ENCODE data around the gene TACC2.
A peak's percentile ranks its signal among the peaks of the same experiment; 100 is the strongest.
"Not testable (repeated sequence)": the region's sequence is repeated elsewhere in the genome, so short reads cannot be mapped to it uniquely, and the experiment has no call there.

The TACC2 gene

DNA sequence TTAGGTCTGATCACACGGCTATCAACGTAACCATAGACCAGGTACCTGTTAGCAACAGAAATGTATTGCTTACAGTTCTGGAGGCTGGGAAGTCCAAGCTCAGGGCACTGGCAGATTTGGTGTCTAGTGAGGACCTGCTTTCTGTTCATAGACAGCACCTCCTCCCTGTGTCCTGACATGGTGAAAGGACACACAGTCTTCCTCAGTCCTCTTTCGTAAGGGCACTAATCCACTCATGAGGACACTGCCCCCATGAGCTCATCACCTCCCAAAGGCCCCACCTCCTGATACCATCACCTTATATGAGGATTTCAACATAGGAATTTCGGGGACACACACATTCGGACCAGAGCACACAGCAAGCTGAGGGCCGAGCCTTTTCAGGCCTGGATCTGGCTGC is 210.7 kb downstream of the TACC2 start:
- TF ChIP-seq, protein P1, sequence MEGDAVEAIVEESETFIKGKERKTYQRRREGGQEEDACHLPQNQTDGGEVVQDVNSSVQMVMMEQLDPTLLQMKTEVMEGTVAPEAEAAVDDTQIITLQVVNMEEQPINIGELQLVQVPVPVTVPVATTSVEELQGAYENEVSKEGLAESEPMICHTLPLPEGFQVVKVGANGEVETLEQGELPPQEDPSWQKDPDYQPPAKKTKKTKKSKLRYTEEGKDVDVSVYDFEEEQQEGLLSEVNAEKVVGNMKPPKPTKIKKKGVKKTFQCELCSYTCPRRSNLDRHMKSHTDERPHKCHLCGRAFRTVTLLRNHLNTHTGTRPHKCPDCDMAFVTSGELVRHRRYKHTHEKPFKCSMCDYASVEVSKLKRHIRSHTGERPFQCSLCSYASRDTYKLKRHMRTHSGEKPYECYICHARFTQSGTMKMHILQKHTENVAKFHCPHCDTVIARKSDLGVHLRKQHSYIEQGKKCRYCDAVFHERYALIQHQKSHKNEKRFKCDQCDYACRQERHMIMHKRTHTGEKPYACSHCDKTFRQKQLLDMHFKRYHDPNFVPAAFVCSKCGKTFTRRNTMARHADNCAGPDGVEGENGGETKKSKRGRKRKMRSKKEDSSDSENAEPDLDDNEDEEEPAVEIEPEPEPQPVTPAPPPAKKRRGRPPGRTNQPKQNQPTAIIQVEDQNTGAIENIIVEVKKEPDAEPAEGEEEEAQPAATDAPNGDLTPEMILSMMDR (IDR thresholded peaks at IDR 0.05; ENCODE audit: low read depth, low read length, missing control alignments): no peak
- H3K4me3 ChIP-seq (ENCODE audit: low read depth, low read length): no peak overlapping the region
- DNase-seq (ENCODE audit: low read depth): no peak
- in situ Hi-C loops (cut with HindIII; ENCODE audit: low sequenced_read_pairs): no loop called here

DNA sequence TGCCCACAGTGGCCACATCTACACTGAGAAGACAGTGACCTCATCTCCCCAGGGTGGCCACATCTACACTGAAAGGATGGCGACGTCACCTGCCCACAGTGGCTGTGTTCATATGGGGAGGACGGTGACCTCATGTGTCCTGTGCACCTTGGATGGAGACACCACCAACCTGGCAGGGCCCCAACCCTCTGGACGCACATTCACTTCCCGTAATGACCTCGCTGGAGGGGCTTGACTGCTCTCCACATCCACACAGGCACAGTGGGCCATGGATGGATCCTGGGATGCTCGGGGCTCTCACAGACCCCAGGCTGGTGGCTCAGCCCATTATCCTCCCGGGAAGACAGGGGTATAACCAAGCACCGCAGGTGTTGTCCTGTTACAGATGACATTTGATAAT is 212.4 kb downstream of the TACC2 start:
- DNase-seq (ENCODE audit: low read depth): no peak
- no peak overlapping the region for H3K4me3 ChIP-seq (ENCODE audit: low read depth, low read length)
- in situ Hi-C loops (cut with HindIII; ENCODE audit: low sequenced_read_pairs): no loop called here
- TF ChIP-seq, protein P1 (IDR thresholded peaks at IDR 0.05; ENCODE audit: low read depth, low read length, missing control alignments): no peak

DNA sequence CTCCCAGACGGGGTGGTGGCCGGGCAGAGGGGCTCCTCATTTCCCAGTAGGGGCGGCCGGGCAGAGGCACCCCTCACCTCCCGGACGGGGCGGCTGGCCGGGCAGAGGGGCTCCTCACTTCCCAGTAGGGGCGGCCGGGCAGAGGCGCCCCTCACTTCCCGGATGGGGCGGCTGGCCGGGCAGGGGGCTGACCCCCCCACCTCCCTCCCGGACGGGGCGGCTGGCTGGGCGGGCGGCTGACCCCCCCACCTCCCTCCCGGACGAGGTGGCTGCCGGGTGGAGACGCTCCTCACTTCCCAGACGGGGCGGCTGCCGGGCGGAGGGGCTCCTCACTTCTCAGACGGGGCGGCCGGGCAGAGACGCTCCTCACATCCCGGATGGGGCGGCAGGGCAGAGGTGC is 214.2 kb downstream of the TACC2 start:
- H3K4me3 ChIP-seq (ENCODE audit: low read depth, low read length); DNase-seq (ENCODE audit: low read depth); in situ Hi-C loops (cut with HindIII; ENCODE audit: low sequenced_read_pairs): not testable (repeated sequence)

DNA sequence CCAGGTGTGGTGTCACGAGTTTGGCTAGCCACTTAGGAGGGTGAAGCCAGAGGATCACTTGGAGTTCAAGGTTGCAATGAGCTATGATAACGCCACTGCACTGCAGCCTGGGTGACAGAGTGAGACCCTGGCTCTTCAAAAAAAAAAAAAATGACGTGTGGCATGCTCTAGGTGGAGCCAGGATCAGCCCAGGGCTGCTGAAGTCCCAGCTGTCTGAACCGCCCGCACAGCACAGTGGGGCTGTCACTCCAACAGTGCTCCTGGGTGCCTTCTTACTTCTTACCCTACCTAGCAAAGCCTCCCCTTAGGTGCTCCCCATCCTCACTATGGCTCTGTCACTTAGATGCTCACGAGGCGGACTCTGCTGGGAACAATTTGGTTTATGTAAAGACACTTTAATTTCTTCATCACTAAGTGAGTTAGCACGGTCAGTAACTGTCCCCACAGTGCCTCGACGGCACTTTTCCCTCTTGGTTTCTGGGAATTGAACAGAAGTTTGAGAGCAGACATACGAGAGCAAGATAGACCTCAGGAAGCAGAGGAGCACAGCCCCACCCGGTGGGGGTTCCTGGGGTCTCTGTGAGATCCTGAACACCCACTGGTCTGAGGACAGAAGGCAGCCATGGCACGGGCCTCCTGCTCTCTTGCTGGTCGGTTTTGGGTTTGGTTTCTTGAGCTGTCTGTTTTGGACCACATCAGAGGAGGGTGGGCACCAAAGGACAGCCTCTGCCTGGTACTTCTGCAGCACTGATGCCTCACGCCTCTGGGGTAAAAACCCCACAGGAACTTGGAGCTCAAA is 215.9 kb downstream of the TACC2 start:
- H3K4me3 ChIP-seq (ENCODE audit: low read depth, low read length): no peak overlapping the region
- no peak for DNase-seq (ENCODE audit: low read depth)
- TF ChIP-seq, protein P1 (IDR thresholded peaks at IDR 0.05; ENCODE audit: low read depth, low read length, missing control alignments): no peak
- in situ Hi-C loops (cut with HindIII; ENCODE audit: low sequenced_read_pairs): no loop called here

DNA sequence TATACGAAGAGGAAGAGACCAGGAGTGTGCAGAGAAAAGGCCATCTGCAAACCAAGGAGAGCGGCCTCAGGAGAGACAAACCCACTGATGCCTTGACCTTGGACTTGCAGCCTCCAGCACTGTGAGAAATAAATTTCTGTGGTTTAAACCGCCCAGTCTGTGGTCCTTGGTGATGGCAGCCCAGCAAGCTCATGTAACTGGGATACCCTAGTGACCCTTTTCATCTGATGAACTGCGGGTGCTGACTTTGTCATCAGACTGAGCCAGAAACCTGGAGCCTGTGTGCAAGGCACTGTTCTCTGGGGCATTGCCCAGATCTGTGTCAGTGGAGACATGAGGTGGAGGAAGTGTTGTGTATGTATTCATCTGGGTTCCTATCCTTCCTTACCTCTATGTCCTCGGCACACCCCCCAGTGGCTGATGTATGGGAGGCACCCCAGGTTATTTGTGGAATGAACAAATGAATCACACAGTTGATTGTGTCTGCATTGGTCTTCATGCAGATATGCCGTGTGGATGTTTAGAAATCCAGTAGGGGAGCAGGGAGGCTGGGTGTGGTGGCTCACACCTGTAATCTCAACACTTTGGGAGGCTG is 217.6 kb downstream of the TACC2 start:
- TF ChIP-seq, protein P1 (IDR thresholded peaks at IDR 0.05; ENCODE audit: low read depth, low read length, missing control alignments): peak; percentile 20
- H3K4me3 ChIP-seq (ENCODE audit: low read depth, low read length): no peak overlapping the region
- DNase-seq (ENCODE audit: low read depth): peak; percentile 48
- in situ Hi-C loops (cut with HindIII; ENCODE audit: low sequenced_read_pairs): no loop called here

DNA sequence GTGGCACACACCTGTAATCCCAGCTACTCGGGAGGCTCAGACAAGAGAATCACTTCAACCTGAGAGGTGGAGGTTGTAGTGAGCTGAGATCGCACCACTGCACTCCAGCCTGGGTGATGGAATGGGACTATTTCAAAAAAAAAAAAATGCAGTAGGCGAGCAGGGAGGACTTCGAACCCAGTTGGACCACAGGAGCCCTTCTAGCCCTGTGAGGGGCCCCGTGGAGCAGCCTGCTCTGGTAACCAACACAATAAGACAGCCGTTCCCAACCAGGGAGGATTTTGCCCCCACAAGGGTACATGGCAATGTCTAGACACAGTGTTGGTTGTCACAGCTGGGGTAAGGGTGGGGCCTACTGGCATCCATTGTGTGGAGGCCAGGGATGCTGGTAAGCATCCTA is 218.2 kb downstream of the TACC2 start:
- H3K4me3 ChIP-seq (ENCODE audit: low read depth, low read length): no peak overlapping the region
- in situ Hi-C loops (cut with HindIII; ENCODE audit: low sequenced_read_pairs): no loop called here
- TF ChIP-seq, protein P1 (IDR thresholded peaks at IDR 0.05; ENCODE audit: low read depth, low read length, missing control alignments): no peak
- DNase-seq (ENCODE audit: low read depth): no peak

DNA sequence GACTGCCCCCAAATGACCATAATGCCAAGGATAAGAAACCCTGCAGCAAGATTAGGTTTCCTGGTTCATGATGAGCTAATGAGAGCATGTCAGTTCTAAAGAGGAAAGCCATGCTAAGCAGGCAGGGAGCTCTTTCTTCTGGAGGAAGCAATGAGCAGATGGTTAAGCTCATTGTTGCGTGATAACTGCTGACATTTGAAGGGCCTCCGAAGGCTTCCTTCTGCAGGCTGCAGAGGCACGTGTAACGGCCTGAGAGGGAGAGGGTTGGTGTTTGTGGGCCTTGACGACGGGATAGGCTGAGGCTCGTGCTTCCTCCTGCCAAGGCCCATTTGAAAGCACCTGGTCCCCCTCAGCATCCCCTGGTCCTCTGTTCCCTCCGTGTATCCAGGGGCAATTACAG is 218.6 kb downstream of the TACC2 start:
- H3K4me3 ChIP-seq (ENCODE audit: low read depth, low read length): no peak overlapping the region
- DNase-seq (ENCODE audit: low read depth): no peak
- TF ChIP-seq, protein P1 (IDR thresholded peaks at IDR 0.05; ENCODE audit: low read depth, low read length, missing control alignments): no peak
- in situ Hi-C loops (cut with HindIII; ENCODE audit: low sequenced_read_pairs): no loop called here

All from astrocyte of the cerebellum (primary cell).